CD8-positive, alpha-beta memory T cell (primary cell): ENCODE measurements around the gene KIAA0513. TPM values are rescaled to one million over a fixed set of nuclear protein-coding genes. Genes with fewer than 3 reads are reported as not detected.
"Not testable (repeated sequence)": the region's sequence is repeated elsewhere in the genome, so short reads cannot be mapped to it uniquely, and the experiment has no call there.

Experiments used
- CTCF ChIA-PET: fragments of 350-600 bp; sonication (Branson Sonifier 250); formaldehyde crosslinking; loops from one replicate; lab custom pipeline; 2021; ENCODE audit warnings: antibody characterized with exemption; lab: Charles Lee
- POLR2A ChIA-PET: fragments of 350-600 bp; sonication (Branson Sonifier 250); formaldehyde crosslinking; loops from one replicate; lab custom pipeline; 2021; ENCODE audit warnings: antibody characterized with exemption; lab: Charles Lee
- DNase-seq, 5 donors: peaks; one replicate each; pipeline versions ENCODE4 v3.0.0 to v3.0.0-alpha.2; 2020 to 2022; ENCODE audit warnings: mixed read lengths in 1 of 5
- H3K27ac ChIP-seq: one replicate; pipeline ENCODE4 v1.7.0; 2013; ENCODE audit warnings: low read depth, mild to moderate bottlenecking, low read length, moderate library complexity
- H3K27me3 ChIP-seq: 2 replicates; pipeline ENCODE4 v1.7.0; 2013; ENCODE audit warnings: low read length, mild to moderate bottlenecking; ENCODE audit not compliant: insufficient read depth, poor library complexity, severe bottlenecking
- H3K36me3 ChIP-seq: 2 replicates; pipeline ENCODE4 v1.7.0; 2013; ENCODE audit warnings: mild to moderate bottlenecking, low read length, moderate library complexity; ENCODE audit not compliant: insufficient read depth
- H3K4me1 ChIP-seq: 2 replicates; pipeline ENCODE4 v1.7.0; 2013; ENCODE audit warnings: mild to moderate bottlenecking, low read length, moderate library complexity; ENCODE audit not compliant: insufficient read depth
- H3K4me3 ChIP-seq: 2 replicates; pipeline ENCODE4 v1.7.0; 2013; ENCODE audit warnings: mild to moderate bottlenecking, low read length
- H3K9me3 ChIP-seq: 2 replicates; pipeline ENCODE4 v1.7.0; 2013; ENCODE audit warnings: mild to moderate bottlenecking, low read length
- H3K27ac Mint-ChIP-seq, 8 donors: one replicate each; pipeline ENCODE4 v1.8.0; 2020 to 2021; ENCODE audit warnings: mixed read lengths in 8 of 8, mild to moderate bottlenecking in 6 of 8, inconsistent platforms in 3 of 8, moderate library complexity in 3 of 8
- H3K27me3 Mint-ChIP-seq, 2 donors: one replicate each; pipeline ENCODE4 v1.8.0; 2020 to 2021; ENCODE audit warnings: mixed read lengths in 2 of 2, mild to moderate bottlenecking in 1 of 2, moderate library complexity in 1 of 2
- H3K36me3 Mint-ChIP-seq, 3 donors: one replicate each; pipeline ENCODE4 v1.8.0; 2020 to 2021; ENCODE audit warnings: mixed read lengths in 3 of 3, inconsistent platforms in 1 of 3, mild to moderate bottlenecking in 1 of 3
- H3K4me1 Mint-ChIP-seq, 3 donors: one replicate each; pipeline ENCODE4 v1.8.0; 2020 to 2021; ENCODE audit warnings: mixed read lengths in 3 of 3, inconsistent platforms in 1 of 3, mild to moderate bottlenecking in 1 of 3
- H3K4me3 Mint-ChIP-seq, 7 donors: one replicate each; pipeline ENCODE4 v1.8.0; 2020 to 2021; ENCODE audit warnings: mixed read lengths in 7 of 7, mild to moderate bottlenecking in 6 of 7, moderate library complexity in 4 of 7, inconsistent platforms in 2 of 7
- H3K9me3 Mint-ChIP-seq, 5 donors: one replicate each; pipeline ENCODE4 v1.8.0; 2020 to 2022; ENCODE audit warnings: mixed read lengths in 5 of 5, mild to moderate bottlenecking in 3 of 5, moderate library complexity in 2 of 5, inconsistent platforms in 1 of 5
- polyA plus RNA-seq: library from polyadenylated mRNA; unstranded; fragments of 300-500 nt; fragmentation: Illumina TruSeq; gene quantifications from one replicate; pipeline ENCODE4 v1.2.3, GENCODE V29; 2021
- total RNA-seq, 2 experiments: library from RNA; stranded (reverse); gene quantifications; one replicate each; pipeline ENCODE4 v1.2.3, GENCODE V29; 2021

The KIAA0513 gene
- total and polyA plus RNA-seq, 3 experiments from 2014 or later: 7.2 to 13.5 (median 13.2) TPM

- H3K27ac ChIP-seq, H3K27me3 Mint-ChIP-seq, POLR2A ChIA-PET, H3K4me1 Mint-ChIP-seq, H3K9me3 Mint-ChIP-seq, H3K27ac Mint-ChIP-seq, H3K9me3 ChIP-seq, DNase-seq, H3K27me3 ChIP-seq, H3K4me1 ChIP-seq, H3K4me3 ChIP-seq, H3K36me3 Mint-ChIP-seq, H3K4me3 Mint-ChIP-seq, H3K36me3 ChIP-seq: not testable (repeated sequence)
- CTCF ChIA-PET: interaction anchor here (2.0 kb wide), 1 partner anchor 9 kb away, joined by 4 read pairs; no protein-coding TSS in a partner anchor
Observed at GRCh38 chr16:85123441-85123840, 95.8 kb downstream of the KIAA0513 start.

- H3K9me3 Mint-ChIP-seq: no peaks in the 10 kb centered on the region
- no peak overlapping the region for H3K4me3 Mint-ChIP-seq
- Histone ChIP-seq H3K36me3 (no peaks in the 10 kb centered on the region), H3K27ac (no peak overlapping the region), H3K4me3 (no peak overlapping the region), H3K9me3 (no peaks in the 10 kb centered on the region), H3K4me1 (no peaks in the 10 kb centered on the region), H3K27me3 (no peaks in the 10 kb centered on the region)
- ChIA-PET POLR2A (no interaction called here), CTCF (interaction anchor here (2.0 kb wide), 1 partner anchor 9 kb away, joined by 4 read pairs; no protein-coding TSS in a partner anchor)
- no peaks in the 10 kb centered on the region for H3K36me3 Mint-ChIP-seq
- peaks cover 0 to 3% of the 10 kb centered on the region in 2 donors for H3K27me3 Mint-ChIP-seq
- peaks cover 0 to 4% (median 0%) of the 10 kb centered on the region in 3 donors for H3K4me1 Mint-ChIP-seq
- H3K27ac Mint-ChIP-seq: no peak overlapping the region
- DNase-seq: no peak
Observed at GRCh38 chr16:85123891-85124635, 96.5 kb downstream of the KIAA0513 start.

- Histone ChIP-seq H3K9me3 (no peaks in the 10 kb centered on the region), H3K4me3 (no peak overlapping the region), H3K36me3 (no peaks in the 10 kb centered on the region), H3K27ac (no peak overlapping the region), H3K27me3 (no peaks in the 10 kb centered on the region), H3K4me1 (no peaks in the 10 kb centered on the region)
- H3K4me1 Mint-ChIP-seq: peaks cover 0 to 4% (median 0%) of the 10 kb centered on the region in 3 donors
- ChIA-PET POLR2A (no interaction called here), CTCF (interaction anchor here (1.4 to 2.0 kb wide), 2 partner anchors 10 kb away, joined by 3 to 4 read pairs; no protein-coding TSS in a partner anchor)
- H3K36me3 Mint-ChIP-seq: no peaks in the 10 kb centered on the region
- no peak for DNase-seq
- H3K4me3 Mint-ChIP-seq: no peak overlapping the region
- peaks cover 3 to 5% of the 10 kb centered on the region in 2 donors for H3K27me3 Mint-ChIP-seq
- no peak overlapping the region for H3K27ac Mint-ChIP-seq
- H3K9me3 Mint-ChIP-seq: no peaks in the 10 kb centered on the region
Observed at GRCh38 chr16:85124636-85125346, 97.2 kb downstream of the KIAA0513 start.

GRCh38 chr16:85125570-85126393, 98.2 kb downstream of the KIAA0513 start:
- no peaks in the 10 kb centered on the region for H3K9me3 ChIP-seq
- Mint-ChIP-seq H3K4me1 (peaks cover 0 to 4% (median 0%) of the 10 kb centered on the region in 3 donors), H3K36me3 (no peaks in the 10 kb centered on the region), H3K4me3 (no peak overlapping the region), H3K9me3 (no peaks in the 10 kb centered on the region), H3K27me3 (peaks cover 3 to 6% of the 10 kb centered on the region in 2 donors), H3K27ac (no peak overlapping the region)
- no peaks in the 10 kb centered on the region for H3K4me1 ChIP-seq
- H3K4me3 ChIP-seq: no peak overlapping the region
- no peak for DNase-seq
- ChIA-PET CTCF (interaction anchor here (1.4 to 1.8 kb wide), 2 partner anchors 11 to 26 kb away, joined by 3 to 4 read pairs; no protein-coding TSS in a partner anchor), POLR2A (no interaction called here)
- H3K27ac ChIP-seq: no peak overlapping the region
- H3K27me3 ChIP-seq: no peaks in the 10 kb centered on the region
- H3K36me3 ChIP-seq: no peaks in the 10 kb centered on the region

GRCh38 chr16:85126394-85126704, 98.8 kb downstream of the KIAA0513 start:
- Mint-ChIP-seq H3K4me3 (no peak overlapping the region), H3K36me3 (no peaks in the 10 kb centered on the region), H3K27ac (no peak overlapping the region), H3K4me1 (peaks cover 0 to 4% (median 0%) of the 10 kb centered on the region in 3 donors), H3K9me3 (no peaks in the 10 kb centered on the region), H3K27me3 (peaks cover 3 to 6% of the 10 kb centered on the region in 2 donors)
- Histone ChIP-seq H3K4me3 (no peak overlapping the region), H3K9me3 (no peaks in the 10 kb centered on the region), H3K27ac (no peak overlapping the region), H3K4me1 (no peaks in the 10 kb centered on the region), H3K36me3 (no peaks in the 10 kb centered on the region), H3K27me3 (no peaks in the 10 kb centered on the region)
- ChIA-PET POLR2A (no interaction called here), CTCF (interaction anchor here (1.8 kb wide), 1 partner anchor 27 kb away, joined by 4 read pairs; no protein-coding TSS in a partner anchor)
- no peak for DNase-seq

GRCh38 chr16:85126705-85127378, 99.2 kb downstream of the KIAA0513 start:
- no peaks in the 10 kb centered on the region for H3K36me3 ChIP-seq
- no peaks in the 10 kb centered on the region for H3K9me3 ChIP-seq
- H3K4me3 Mint-ChIP-seq: no peak overlapping the region
- ChIA-PET POLR2A (no interaction called here), CTCF (interaction anchor here (1.8 kb wide), 1 partner anchor 27 kb away, joined by 4 read pairs; no protein-coding TSS in a partner anchor)
- no peak for DNase-seq
- no peak overlapping the region for H3K4me3 ChIP-seq
- H3K27me3 ChIP-seq: no peaks in the 10 kb centered on the region
- H3K27ac ChIP-seq: no peak overlapping the region
- no peaks in the 10 kb centered on the region for H3K36me3 Mint-ChIP-seq
- H3K27me3 Mint-ChIP-seq: peaks cover 3 to 6% of the 10 kb centered on the region in 2 donors
- H3K9me3 Mint-ChIP-seq: no peaks in the 10 kb centered on the region
- H3K27ac Mint-ChIP-seq: peak overlapping the region in 1 of 8 donors; percentile 47
- H3K4me1 ChIP-seq: no peaks in the 10 kb centered on the region
- peaks cover 0 to 4% (median 0%) of the 10 kb centered on the region in 3 donors for H3K4me1 Mint-ChIP-seq

GRCh38 chr16:85127379-85127723, 99.8 kb downstream of the KIAA0513 start:
- no peaks in the 10 kb centered on the region for H3K36me3 Mint-ChIP-seq
- H3K27ac ChIP-seq: no peak overlapping the region
- peak overlapping the region in 1 of 8 donors; percentile 47 for H3K27ac Mint-ChIP-seq
- no peak for DNase-seq
- no peak overlapping the region for H3K4me3 Mint-ChIP-seq
- peaks cover 0 to 4% (median 0%) of the 10 kb centered on the region in 3 donors for H3K4me1 Mint-ChIP-seq
- no peaks in the 10 kb centered on the region for H3K36me3 ChIP-seq
- no peaks in the 10 kb centered on the region for H3K9me3 Mint-ChIP-seq
- H3K4me3 ChIP-seq: no peak overlapping the region
- no peaks in the 10 kb centered on the region for H3K27me3 ChIP-seq
- CTCF ChIA-PET: interaction anchor here (1.8 kb wide), 1 partner anchor 28 kb away, joined by 4 read pairs; no protein-coding TSS in a partner anchor
- no peaks in the 10 kb centered on the region for H3K9me3 ChIP-seq
- POLR2A ChIA-PET: no interaction called here
- H3K27me3 Mint-ChIP-seq: peaks cover 3 to 6% of the 10 kb centered on the region in 2 donors
- H3K4me1 ChIP-seq: no peaks in the 10 kb centered on the region
